ENCODE data around the gene INO80E. TPM values are rescaled to one million over a fixed set of nuclear protein-coding genes. Genes with fewer than 3 reads are reported as not detected.

The INO80E gene, protein sequence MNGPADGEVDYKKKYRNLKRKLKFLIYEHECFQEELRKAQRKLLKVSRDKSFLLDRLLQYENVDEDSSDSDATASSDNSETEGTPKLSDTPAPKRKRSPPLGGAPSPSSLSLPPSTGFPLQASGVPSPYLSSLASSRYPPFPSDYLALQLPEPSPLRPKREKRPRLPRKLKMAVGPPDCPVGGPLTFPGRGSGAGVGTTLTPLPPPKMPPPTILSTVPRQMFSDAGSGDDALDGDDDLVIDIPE
- 22.2 and 42.6 TPM in 2 replicates for total RNA-seq

DNA sequence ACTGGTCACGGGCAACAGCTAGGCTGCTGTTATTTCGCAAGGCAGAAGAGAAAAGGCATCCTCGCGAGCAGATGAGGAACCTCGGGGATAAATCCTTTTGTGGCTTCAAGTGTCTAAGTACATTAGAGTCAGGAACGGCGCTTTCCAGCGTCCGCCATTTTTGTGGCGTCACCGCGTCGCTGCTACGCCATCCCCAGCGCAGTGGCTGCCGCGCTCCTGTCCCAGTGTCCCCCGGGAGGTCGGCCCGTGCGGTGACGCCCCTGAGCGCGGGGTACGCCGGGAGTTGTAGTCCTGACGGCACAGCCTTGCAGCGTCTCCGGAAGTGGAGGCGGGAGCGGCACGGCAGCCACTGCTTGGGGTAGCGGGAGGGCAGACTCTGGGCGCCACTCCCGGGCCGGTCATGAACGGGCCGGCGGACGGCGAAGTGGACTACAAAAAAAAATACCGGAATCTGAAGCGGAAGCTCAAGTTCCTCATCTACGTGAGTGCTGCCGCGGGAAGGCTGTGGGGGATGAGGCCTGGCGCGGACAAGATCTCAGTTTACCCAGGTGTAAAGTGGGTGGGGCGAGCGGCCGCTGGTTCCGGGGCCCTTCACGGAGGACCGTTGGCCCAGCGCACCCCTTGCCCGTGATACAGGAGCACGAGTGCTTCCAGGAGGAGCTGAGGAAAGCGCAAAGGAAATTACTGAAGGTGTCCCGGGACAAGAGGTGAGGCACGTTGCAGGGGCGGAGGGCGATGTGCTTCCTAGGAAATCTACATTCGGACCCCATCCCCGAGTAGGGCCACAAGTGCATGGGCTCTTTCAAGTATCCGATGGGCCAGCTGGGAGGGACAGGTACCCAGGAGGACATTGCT, at the start of gene INO80E:
TSS of gene INO80E (plus strand) at position 331 of the 855 bp plus-strand sequence. CDS start at position 401, 70 bp downstream.

DNA sequence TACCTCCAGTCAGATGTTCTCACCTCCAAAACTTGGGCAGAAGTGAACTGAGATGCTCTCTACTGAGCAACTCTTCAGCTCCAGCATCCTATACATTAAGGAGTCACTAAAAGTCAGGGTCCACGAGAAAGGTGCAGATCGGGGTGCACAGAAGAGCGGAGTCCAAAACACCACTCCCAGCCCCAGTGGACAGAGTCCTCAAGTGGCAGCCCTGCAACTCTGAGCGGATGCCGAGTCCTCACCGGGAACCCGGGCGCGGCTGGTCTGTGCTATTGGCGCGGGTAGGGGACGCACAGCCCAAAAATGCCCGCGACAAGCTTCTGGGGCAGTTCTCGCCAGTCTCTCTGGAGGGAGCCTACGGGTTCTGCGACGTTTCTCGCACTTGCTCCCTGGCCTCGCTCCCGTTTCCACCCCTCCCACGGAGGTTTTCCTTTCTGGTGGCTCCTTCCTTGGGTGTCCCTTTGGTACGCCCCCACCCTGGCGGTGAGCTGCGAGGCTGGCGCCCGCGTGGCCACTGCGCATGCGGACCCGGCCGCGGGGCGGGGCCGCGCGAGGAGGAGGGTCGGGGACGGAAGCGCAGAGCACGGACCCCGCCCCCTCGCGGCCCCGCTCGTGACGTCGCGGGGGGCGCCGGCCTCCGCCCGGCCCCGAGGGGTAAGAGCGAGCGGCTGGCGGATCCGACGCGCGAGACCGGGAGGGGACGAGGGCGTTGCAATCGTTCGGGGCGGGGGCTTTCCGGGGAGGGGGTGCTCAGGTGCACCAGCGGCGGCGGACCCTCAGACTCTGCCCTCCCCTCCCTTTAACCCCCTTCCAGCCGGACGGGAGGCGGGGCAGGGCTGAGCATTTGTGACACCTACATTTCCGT, 34.3 kb upstream of the INO80E start, which contains the start of gene TMEM219:
TSS of gene TMEM219 (plus strand) at position 601 of the 865 bp plus-strand sequence. CDS start 1,065 bp downstream, outside the sequence.

DNA sequence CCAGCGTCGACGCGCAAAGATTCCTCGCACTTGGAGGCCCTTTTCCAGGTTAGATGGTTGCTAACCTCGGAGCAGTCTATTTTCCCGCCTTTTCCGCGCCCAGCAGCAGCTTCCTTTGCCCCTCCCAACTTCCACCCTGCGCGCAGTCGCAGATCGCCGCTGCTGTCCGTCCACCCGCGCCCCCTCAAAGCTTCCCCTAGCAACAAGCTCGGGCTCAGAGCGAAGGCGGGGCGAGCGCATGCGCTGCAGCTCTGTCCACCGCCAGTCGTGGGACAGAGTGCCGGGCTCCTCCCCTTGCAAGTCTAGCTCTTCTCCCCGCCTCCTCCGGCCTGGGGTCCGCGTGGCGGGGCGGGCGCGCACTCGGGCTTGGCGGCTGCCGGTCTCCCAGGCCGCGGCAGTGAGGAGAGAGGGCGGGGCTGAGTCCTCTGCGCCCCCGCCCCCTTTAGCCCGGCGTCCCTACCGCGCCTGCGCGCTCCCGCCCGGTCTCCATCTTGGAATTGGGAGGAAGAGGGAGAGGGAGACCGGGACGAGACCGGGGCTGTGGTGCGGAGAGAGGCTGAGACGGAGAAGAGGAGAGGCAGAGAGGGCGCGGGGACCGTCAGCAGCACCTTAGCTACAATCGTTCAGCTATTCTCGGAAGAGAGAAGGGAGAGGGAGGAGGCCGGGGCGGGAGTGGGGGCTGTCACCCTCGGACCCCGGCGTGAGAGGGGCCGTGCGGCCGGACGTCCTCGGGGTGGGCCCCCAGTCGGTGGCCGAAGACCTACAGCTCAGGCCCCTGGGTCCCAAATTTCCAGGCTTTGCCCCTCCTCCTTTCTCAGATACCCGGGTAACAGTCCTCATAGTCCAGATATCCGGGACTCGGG, 22.4 kb upstream of the INO80E start, which contains the start of gene TAOK2:
TSS of gene TAOK2 (plus strand) at position 485 of the 863 bp plus-strand sequence. CDS start 3,905 bp downstream, outside the sequence.

DNA sequence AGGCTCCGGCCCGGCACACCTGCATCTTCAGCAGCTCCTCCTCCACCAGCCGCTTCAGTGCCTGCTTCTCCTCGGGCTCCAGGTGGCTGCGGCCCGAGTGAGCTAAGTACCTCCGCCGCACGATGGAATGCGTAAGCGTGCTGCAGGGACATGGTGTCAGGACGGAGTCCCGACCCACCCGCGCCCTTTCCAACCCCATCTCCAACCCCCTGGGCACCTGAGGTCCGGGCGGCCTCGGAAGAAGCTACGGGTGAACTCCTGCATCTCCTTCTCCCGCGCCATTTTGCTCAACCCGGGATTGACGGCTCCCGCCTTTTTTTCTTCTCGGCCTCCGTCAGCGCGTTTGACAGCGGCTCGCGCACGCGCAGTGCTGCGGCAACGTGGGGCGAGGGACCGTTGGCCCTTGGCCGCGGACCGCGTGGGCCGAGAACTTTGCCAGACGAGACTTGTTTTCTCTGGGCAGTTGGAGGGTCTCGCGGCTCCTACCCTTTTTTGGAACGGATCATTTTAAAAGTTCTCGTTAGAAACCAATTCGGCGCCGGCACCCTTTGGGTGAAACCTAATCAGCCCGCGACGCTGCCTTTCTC, 624 bp upstream of the INO80E start, which contains the start of gene HIRIP3:
TSS of gene HIRIP3 (minus strand) at position 294 of the 587 bp plus-strand sequence. CDS start at position 282, 12 bp downstream.

DNA sequence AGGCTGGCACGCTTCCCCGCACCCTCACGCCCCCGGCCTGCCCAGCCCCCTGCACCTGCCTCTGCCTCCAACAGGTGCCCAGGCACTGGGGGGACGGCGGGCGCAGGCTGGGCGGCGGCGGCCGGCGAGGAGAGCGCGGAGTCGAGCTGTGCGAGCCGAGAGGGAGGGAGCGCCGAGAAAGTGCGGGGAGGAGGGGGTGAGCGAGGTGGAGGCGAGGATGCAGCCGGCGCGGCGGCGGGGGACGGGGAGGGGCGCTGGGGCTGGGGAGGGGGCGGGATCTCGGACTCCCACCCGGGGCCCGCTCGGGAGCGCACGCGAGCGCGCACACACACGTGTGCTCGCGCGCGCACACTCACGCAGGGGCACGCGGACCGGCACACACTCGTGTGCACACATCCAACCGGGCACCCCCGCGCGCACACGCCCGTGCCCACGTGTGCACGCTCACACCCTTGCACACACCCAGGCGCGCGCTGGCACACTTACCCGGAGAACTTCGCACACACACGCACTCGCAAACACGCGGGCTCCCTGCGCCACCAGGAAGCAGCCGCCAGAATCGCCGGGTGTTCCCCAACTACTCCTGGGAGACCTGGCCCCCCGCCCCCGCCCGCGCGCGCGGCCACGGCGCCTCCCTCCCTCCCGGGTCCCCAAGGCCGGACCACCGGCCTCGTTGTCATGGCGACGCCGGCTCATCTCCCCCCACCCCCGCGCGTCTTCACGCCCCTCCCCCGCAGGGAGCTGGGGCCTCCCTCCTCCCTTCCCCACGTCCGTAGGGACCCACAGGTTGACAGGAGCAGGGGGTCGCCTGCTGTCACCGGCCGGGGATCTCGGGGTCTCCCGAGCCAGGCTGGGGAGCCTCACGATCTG, 15.0 kb downstream of the INO80E start, which contains the start of gene DOC2A:
TSS of gene DOC2A (minus strand) at position 184 of the 870 bp plus-strand sequence. CDS start 805 bp downstream, outside the sequence.

DNA sequence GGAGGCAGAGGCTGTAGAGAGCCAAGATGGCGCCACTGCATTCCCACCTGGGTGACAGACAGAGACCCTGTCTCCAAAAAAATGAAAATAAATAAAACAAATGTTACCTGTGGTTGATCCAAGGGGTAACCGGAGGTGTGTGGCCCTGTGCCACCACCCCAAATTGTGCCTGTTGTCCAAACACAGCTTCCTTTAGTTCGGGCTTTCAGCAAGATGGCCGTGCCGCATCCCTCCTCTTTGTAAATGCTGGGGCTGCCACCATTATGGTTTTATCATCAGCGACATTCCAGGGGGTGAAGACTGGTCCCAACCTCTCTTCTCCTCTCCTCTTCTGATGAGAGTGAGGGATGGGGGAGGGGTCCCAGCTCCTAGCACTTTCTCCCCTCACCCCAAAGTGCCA, 26.8 kb downstream of the INO80E start, which contains the start of gene C16orf92:
TSS of gene C16orf92 (plus strand) at position 312 of the 400 bp plus-strand sequence. CDS start 143 bp downstream, outside the sequence.

DNA sequence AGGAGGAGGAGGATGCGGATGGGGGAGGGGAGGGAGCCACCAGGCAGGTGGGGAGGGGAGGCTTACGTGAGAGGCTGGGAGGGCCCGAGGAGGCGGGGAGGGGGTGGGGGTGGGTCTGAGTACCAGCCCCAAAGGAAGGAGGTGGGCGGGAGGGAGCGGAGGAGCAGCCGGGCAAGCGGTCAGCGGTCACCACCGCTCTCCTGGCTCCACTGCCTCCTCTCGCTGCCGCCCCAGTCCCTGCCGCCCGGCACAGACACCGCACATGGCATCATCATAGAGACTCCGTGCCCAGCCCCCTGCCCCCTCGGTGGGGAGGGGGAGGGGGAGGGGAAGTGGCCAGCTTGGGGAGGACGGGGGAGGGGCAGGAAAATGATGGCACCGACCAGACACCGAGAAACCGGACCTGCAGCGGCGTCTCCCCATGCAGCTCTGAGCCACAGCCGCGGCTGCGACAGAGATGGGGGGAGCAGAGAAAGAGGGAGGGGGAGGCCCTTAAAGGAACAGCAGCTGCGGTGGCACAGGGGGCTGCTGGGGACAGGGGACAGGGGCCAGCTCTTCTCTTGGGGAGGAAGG, 34.9 kb downstream of the INO80E start, which contains the start of gene TLCD3B:
TSS of gene TLCD3B (minus strand) at position 431 of the 573 bp plus-strand sequence. CDS start 744 bp downstream, outside the sequence.

Other genes starting within 250 kb of the INO80E start
- not detected in 2 replicates for gene ZG16, start 218.0 kb upstream of the INO80E start, total RNA-seq
- 8.4 and 8.8 TPM in 2 replicates for gene KIF22, start 205.5 kb upstream of the INO80E start, total RNA-seq
- gene MAZ, start 189.7 kb upstream of the INO80E start, total RNA-seq: 145 and 209 TPM in 2 replicates
- 5.2 and 6.5 TPM in 2 replicates for gene PRRT2, start 184.0 kb upstream of the INO80E start, total RNA-seq
- 21.1 TPM in 2 replicates for gene PAGR1, start 180.1 kb upstream of the INO80E start, total RNA-seq
- 392 and 503 TPM in 2 replicates for gene MVP, start 175.8 kb upstream of the INO80E start, total RNA-seq
- gene CDIPT, start 133.0 kb upstream of the INO80E start, total RNA-seq: 108 and 112 TPM in 2 replicates
- gene SEZ6L2, start 96.7 kb upstream of the INO80E start, total RNA-seq: 0.85 and 1.1 TPM in 2 replicates
- gene ASPHD1, start 95.8 kb upstream of the INO80E start, total RNA-seq: 1.5 and 2.1 TPM in 2 replicates
- 11.9 and 13.3 TPM in 2 replicates for gene KCTD13, start 70.0 kb upstream of the INO80E start, total RNA-seq
- gene TMEM219, start 34.2 kb upstream of the INO80E start, total RNA-seq: 76.1 and 95.6 TPM in 2 replicates
- 61.0 and 61.7 TPM in 2 replicates for gene TAOK2, start 22.4 kb upstream of the INO80E start, total RNA-seq
- 3.7 and 7.4 TPM in 2 replicates for gene HIRIP3, start 624 bp upstream of the INO80E start, total RNA-seq
- gene DOC2A, start 14.8 kb downstream of the INO80E start, total RNA-seq: not detected in 2 replicates
- not detected in 2 replicates for gene C16orf92, start 27.0 kb downstream of the INO80E start, total RNA-seq
- gene TLCD3B, start 35.0 kb downstream of the INO80E start, total RNA-seq: 0.12 TPM in 1 of 2 replicates, not detected in the other
- 648 and 853 TPM in 2 replicates for gene ALDOA, start 69.5 kb downstream of the INO80E start, total RNA-seq
- 163 and 189 TPM in 2 replicates for gene PPP4C, start 79.8 kb downstream of the INO80E start, total RNA-seq
- 0.32 and 0.36 TPM in 2 replicates for gene TBX6, start 95.7 kb downstream of the INO80E start, total RNA-seq
- gene YPEL3, start 100.0 kb downstream of the INO80E start, total RNA-seq: 25.8 and 26.2 TPM in 2 replicates
- gene GDPD3, start 117.3 kb downstream of the INO80E start, total RNA-seq: 0.73 and 0.81 TPM in 2 replicates
- 44.9 and 57.8 TPM in 2 replicates for gene MAPK3, start 127.0 kb downstream of the INO80E start, total RNA-seq
- 0.49 and 0.73 TPM in 2 replicates for gene CORO1A, start 187.4 kb downstream of the INO80E start, total RNA-seq
- gene BOLA2B, start 197.4 kb downstream of the INO80E start, total RNA-seq: 26.1 and 65.0 TPM in 2 replicates
- 15.9 and 17.8 TPM in 2 replicates for gene SLX1A, start 197.6 kb downstream of the INO80E start, total RNA-seq
- gene SULT1A3, start 203.0 kb downstream of the INO80E start, total RNA-seq: 3.7 and 3.8 TPM in 2 replicates

Measured in hair follicle dermal papilla cell (primary cell).